Skeletal muscle satellite cell (primary cell): ENCODE data around the gene PTN. TPM values are rescaled to one million over a fixed set of nuclear protein-coding genes. Genes with fewer than 3 reads are reported as not detected.

Experiments used
- H3K27me3 ChIP-seq: 2 replicates; pipeline ENCODE4 v1.7.0; 2013; ENCODE audit warnings: low read length; ENCODE audit not compliant: control insufficient read depth, insufficient read depth
- H3K36me3 ChIP-seq: 2 replicates; pipeline ENCODE4 v1.7.0; 2013; ENCODE audit warnings: mild to moderate bottlenecking, control low read depth, low read length; ENCODE audit not compliant: insufficient read depth
- H3K4me1 ChIP-seq: 2 replicates; pipeline ENCODE4 v1.7.0; 2013; ENCODE audit warnings: low read length; ENCODE audit not compliant: control insufficient read depth, insufficient read depth
- H3K4me2 ChIP-seq: 2 replicates; pipeline ENCODE4 v1.7.0; 2013; ENCODE audit warnings: mild to moderate bottlenecking, low read length
- H3K4me3 ChIP-seq: 2 replicates; pipeline ENCODE4 v1.7.0; 2013; ENCODE audit warnings: low read length
- H3K9ac ChIP-seq: 2 replicates; pipeline ENCODE4 v1.7.0; 2013; ENCODE audit warnings: mild to moderate bottlenecking, low read depth, low read length, moderate library complexity
- H3K9me3 ChIP-seq: replicated peaks from 2 replicates; pipeline ENCODE4 v1.7.0; 2013; ENCODE audit warnings: mild to moderate bottlenecking, control low read depth, low read length
- total RNA-seq: library from RNA; depleted of rRNA; stranded (reverse); fragments of >200 nt; gene quantifications from 2 replicates; pipeline ENCODE4 v1.2.3, GENCODE V29; 2012; rRNA removed

Gene PTN, protein sequence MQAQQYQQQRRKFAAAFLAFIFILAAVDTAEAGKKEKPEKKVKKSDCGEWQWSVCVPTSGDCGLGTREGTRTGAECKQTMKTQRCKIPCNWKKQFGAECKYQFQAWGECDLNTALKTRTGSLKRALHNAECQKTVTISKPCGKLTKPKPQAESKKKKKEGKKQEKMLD
- total RNA-seq: 0.25 and 0.44 TPM in 2 replicates

DNA sequence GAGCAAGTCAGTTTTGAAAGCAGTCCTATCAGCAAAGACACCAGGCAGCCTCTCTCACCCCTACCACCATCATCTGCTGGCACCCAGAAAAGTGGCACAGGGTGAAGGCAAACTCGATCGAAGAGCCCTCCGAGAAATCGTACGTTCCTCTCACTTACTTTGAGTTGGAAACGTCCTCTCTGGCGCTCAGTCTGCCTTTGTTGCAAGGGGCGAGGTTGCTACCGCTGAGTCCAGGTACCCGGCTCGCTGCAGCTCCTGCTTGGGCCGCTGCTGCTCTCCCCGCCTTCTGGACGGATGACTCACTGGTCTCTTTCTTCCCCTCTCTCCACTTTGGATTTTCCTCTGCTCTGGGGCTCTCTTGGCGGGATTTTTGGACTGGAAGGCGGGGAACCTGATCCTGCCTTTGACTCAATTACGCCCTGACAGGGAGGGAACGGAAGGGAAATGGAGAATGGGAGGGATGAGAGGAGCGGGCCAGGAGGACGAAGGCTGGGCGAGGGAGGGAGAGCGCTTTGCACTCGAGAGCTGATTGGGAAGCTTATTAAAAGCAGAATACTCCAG, at the start of gene PTN:
Gene PTN (minus strand): TSS at position 453 of the 561 bp plus-strand sequence. CDS start 88,760 bp downstream, outside the sequence.
- peak within 1 kb of the TSS; percentile 70 for H3K4me3 ChIP-seq

DNA sequence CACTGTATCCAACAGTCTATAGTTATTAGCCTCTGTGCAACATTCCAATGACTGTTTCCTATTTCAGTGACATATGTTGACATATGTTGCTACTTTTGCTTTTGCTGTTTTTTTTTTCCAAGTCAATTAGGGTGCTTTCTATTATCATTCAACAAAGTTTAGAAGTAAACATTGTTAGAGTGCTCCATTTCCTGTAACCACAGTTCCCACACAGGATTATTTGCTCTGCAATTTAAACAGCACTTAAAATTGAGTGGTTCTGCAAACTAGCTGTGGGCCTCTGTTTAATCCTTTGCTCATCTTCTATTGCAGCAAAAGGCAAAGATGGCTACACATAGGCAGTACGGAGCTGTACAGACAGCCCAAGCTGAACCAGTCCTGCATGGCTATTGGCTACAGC, 46.5 kb upstream of the PTN start:
- no peaks in the 10 kb centered on the region for H3K9me3 ChIP-seq
- H3K4me3 ChIP-seq: no peak overlapping the region
- no peaks in the 10 kb centered on the region for H3K27me3 ChIP-seq
- no peaks in the 10 kb centered on the region for H3K4me1 ChIP-seq
- H3K4me2 ChIP-seq: no peak overlapping the region
- H3K36me3 ChIP-seq: peaks cover 28% of the 10 kb centered on the region
- no peak overlapping the region for H3K9ac ChIP-seq

More for the DNA sequence above, at the start of gene PTN:
- H3K4me2 ChIP-seq: peak within 1 kb of the TSS; percentile 89
- H3K9ac ChIP-seq: peak within 1 kb of the TSS; percentile 36
- H3K4me1 ChIP-seq: peaks cover 4% of the 10 kb centered on the region
- H3K9me3 ChIP-seq: no peaks in the 10 kb centered on the region
- no peaks in the 10 kb centered on the region for H3K27me3 ChIP-seq
- no peaks in the 10 kb centered on the region for H3K36me3 ChIP-seq

DNA sequence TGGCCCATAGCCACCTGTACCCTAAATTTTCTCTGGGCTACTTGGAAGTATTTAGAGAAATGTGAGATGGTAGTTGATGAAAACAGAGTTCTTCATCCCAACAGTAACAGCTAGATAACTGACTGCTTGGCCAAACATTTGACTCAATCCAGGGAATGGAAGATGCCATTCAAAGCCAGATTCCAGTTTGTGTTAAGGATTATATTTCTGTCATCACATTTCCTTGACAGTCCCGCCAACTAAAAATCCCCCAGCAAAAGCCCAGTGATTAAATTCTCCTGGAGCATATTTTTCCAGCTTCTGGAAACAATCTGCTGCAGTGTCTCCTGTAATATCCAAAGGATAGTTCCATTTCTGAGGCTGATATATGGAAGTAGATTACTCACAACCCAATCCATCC, 45.4 kb upstream of the PTN start:
- Histone ChIP-seq H3K27me3 (no peaks in the 10 kb centered on the region), H3K4me1 (no peaks in the 10 kb centered on the region), H3K4me2 (no peak overlapping the region), H3K36me3 (peaks cover 22% of the 10 kb centered on the region), H3K9ac (no peak overlapping the region), H3K9me3 (no peaks in the 10 kb centered on the region), H3K4me3 (no peak overlapping the region)

DNA sequence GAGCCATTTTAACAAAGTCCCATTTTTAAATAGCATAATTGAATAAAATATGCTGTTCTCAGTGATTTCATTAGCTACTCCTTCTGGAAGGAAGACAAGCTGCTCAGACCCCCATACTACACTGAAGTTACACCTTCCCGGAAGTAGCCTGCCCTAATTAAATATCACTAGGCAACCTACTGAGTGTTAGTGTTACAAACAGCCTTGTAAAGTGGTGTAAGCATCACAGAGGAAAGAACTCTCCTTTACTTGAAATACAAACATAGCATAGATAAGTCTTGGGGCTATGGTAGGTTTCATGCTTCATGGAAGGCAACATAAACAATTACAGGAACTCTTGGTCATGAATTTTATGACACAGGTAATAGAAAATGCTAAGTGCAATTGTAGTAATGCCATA, 43.4 kb upstream of the PTN start:
- H3K4me1 ChIP-seq: no peaks in the 10 kb centered on the region
- H3K9ac ChIP-seq: no peak overlapping the region
- no peak overlapping the region for H3K4me3 ChIP-seq
- H3K4me2 ChIP-seq: no peak overlapping the region
- H3K27me3 ChIP-seq: no peaks in the 10 kb centered on the region
- H3K9me3 ChIP-seq: no peaks in the 10 kb centered on the region
- peaks cover 19% of the 10 kb centered on the region for H3K36me3 ChIP-seq

DNA sequence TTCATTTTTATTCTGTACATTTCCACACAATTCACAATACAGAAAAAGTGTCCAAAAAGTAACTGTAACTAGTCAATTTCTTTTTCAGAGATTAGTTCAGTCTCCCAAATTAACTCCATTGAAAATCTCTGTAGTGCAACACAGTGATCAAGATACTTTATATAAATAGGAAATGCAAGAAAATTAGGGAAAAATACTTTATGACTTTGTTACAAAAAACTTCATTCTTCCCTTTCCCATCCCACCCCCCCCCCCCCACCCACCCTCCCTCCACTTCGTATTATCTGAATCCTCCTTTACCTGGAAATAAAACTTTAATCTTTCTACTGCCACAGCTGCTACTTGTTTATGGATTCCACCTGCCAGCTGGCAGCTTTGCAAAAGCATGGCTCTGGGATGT, 37.5 kb upstream of the PTN start:
- H3K36me3 ChIP-seq: no peaks in the 10 kb centered on the region
- H3K9me3 ChIP-seq: no peaks in the 10 kb centered on the region
- H3K4me2 ChIP-seq: no peak overlapping the region
- no peak overlapping the region for H3K9ac ChIP-seq
- H3K27me3 ChIP-seq: no peaks in the 10 kb centered on the region
- H3K4me1 ChIP-seq: no peaks in the 10 kb centered on the region
- no peak overlapping the region for H3K4me3 ChIP-seq

DNA sequence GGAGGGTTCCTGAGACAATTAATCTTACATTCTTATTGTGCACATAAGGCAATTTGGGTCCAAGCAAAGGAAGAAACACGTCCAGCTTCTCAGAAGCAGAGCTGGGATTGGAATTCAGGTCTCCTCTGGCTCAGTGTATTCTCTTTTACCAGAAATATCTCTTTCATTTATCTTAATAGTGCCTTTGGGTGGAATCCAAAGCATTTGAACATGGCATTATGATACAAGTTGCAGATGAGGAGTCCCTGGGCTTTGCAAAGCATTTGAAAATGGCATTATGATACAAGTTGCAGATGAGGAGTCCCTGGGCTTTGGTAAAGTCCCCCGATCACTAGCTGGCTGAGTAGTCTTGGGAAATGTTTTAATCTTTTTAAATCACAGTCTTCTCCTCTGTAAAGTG, 30.0 kb upstream of the PTN start:
- H3K4me2 ChIP-seq: no peak overlapping the region
- no peaks in the 10 kb centered on the region for H3K36me3 ChIP-seq
- H3K9ac ChIP-seq: no peak overlapping the region
- no peaks in the 10 kb centered on the region for H3K4me1 ChIP-seq
- H3K4me3 ChIP-seq: no peak overlapping the region
- H3K27me3 ChIP-seq: no peaks in the 10 kb centered on the region
- H3K9me3 ChIP-seq: no peaks in the 10 kb centered on the region

DNA sequence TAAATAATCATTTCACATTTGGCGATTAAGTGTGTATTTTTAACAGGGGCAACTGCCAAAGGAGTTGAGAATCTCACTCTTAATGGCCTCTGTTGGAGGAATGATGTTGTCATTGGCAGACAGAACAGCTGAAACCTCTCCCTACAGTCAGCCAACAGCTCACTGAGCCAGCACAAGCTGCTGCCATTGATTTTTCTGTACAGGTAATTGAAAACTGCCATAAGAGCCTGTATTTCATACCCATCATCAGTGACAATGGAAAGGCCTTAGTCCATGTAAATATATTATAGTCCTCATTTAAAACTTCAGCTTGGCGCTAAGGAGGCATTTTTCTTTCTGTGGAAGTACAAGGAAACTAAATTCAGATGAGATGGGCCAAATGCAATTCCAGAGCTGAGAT, 28.1 kb upstream of the PTN start:
- no peaks in the 10 kb centered on the region for H3K4me1 ChIP-seq
- no peaks in the 10 kb centered on the region for H3K9me3 ChIP-seq
- no peaks in the 10 kb centered on the region for H3K36me3 ChIP-seq
- H3K9ac ChIP-seq: no peak overlapping the region
- no peak overlapping the region for H3K4me2 ChIP-seq
- H3K27me3 ChIP-seq: no peaks in the 10 kb centered on the region
- no peak overlapping the region for H3K4me3 ChIP-seq

DNA sequence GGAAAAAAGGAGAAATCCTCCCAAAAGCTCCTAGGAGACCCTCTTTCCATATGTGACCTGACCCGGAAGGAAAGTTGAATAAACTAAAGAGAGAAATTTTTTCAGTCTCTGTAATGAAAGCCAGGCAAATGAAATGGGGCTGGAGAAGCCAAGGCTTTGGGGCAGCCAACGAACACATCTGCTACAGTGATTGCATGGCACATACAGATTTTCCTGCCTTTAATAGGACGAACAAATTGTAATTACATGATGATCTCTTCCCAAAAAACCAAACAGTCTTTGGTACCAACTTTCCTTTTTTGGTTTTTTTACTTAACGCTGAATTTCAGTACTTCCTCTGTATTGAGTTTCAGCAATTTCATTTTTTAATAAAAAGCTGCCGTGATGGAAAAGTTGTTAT, 23.5 kb upstream of the PTN start:
- Histone ChIP-seq H3K4me3 (no peak overlapping the region), H3K27me3 (no peaks in the 10 kb centered on the region), H3K4me1 (no peaks in the 10 kb centered on the region), H3K9ac (no peak overlapping the region), H3K4me2 (no peak overlapping the region), H3K36me3 (no peaks in the 10 kb centered on the region), H3K9me3 (no peaks in the 10 kb centered on the region)

DNA sequence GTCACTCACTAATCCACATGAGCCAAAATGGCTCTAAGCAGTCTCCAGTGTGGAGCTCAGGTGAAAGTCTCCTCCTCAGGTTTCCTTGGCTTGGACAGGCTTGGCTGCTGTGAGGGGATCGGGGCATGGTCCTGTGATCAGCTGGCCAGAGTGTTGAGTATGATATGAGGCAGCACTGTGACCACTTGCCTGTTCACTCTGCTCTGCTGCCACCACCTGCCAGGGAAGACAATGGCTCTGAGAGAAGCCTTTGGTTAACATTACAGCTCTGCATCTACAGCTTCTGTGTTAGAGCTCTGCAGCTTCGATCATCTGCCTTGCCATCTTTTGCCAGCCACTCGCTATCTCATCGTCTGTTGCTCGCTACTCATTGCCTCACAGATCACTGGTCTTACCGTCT, 20.1 kb upstream of the PTN start:
- Histone ChIP-seq H3K4me1 (no peaks in the 10 kb centered on the region), H3K4me2 (no peak overlapping the region)

DNA sequence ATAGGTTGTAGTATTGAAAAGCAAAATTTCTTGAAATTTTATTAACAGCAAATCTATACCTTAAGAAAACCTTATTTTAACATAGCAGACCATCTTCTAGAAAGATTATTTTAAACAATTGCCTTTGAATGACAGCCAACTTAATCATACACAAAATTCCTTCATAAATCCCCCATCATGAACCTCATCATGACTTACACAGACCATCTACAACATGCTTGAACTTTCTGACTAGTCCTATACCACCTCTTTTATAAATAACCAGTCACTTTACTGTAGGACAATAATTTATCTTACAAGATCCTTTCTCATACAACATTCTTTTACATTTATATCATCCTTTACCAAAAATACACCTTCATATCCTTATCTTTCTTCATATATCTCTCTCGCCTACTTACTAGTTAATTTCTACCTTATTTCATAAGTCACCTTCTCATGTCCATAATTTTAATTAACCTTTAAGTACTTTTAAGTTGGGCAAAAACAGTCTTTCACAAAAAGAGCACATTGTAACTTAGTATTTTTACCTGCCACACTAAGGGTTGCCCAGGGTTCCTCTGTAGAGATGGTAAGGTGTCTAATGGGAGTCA, 16.6 kb upstream of the PTN start:
- Histone ChIP-seq H3K4me3 (no peak overlapping the region), H3K9me3 (peaks cover 15% of the 10 kb centered on the region), H3K9ac (no peak overlapping the region), H3K4me1 (no peaks in the 10 kb centered on the region), H3K27me3 (no peaks in the 10 kb centered on the region), H3K36me3 (no peaks in the 10 kb centered on the region), H3K4me2 (no peak overlapping the region)

More for the DNA sequence above, 20.1 kb upstream of the PTN start:
- Histone ChIP-seq H3K36me3 (no peaks in the 10 kb centered on the region), H3K27me3 (no peaks in the 10 kb centered on the region), H3K9me3 (peaks cover 15% of the 10 kb centered on the region), H3K4me3 (no peak overlapping the region), H3K9ac (no peak overlapping the region)

DNA sequence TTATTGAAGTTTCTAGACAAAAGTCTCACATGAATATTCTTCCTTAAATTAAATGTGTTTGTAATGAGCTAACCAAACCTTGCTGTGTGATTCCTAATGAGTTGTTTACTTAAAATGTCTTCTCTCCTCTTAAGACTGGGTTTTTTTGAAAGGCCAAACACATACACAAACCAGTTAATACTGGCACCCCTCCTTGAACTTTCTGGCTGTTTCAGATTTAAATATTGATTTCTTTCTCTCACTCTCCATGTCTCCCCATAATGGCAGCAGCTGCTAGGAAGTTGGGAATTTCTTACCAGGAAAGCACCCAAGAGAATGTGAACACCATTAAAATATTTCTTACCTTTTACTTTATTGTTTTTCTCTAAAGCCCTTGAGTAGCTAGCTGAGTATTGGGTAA, 11.4 kb upstream of the PTN start:
- no peaks in the 10 kb centered on the region for H3K4me1 ChIP-seq
- H3K9me3 ChIP-seq: peaks cover 5% of the 10 kb centered on the region
- H3K9ac ChIP-seq: no peak overlapping the region
- no peak overlapping the region for H3K4me2 ChIP-seq
- H3K4me3 ChIP-seq: no peak overlapping the region
- no peaks in the 10 kb centered on the region for H3K36me3 ChIP-seq
- H3K27me3 ChIP-seq: no peaks in the 10 kb centered on the region

DNA sequence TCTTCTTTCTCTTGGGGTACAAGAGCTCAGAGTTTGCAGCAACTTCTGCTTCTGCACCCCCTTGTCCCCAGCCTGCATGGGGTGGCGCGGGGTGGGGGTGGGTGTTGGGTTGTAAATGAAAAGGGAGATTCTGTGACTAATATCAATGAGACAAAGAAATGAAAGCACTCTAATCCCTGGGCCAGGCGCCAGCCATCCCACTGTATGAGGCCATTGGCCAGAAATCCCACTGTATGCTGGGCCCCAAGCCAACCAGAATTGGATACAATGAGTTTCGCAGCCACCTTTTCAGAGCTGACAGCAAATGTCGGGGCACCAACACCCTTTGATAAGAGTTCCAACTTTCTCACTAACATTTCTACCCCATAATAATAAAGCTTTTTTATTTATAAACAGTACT, 10.9 kb upstream of the PTN start:
- Histone ChIP-seq H3K4me2 (no peak overlapping the region), H3K36me3 (no peaks in the 10 kb centered on the region)

More for the DNA sequence above, 10.9 kb upstream of the PTN start:
- no peaks in the 10 kb centered on the region for H3K27me3 ChIP-seq
- H3K4me3 ChIP-seq: no peak overlapping the region
- H3K4me1 ChIP-seq: no peaks in the 10 kb centered on the region
- no peak overlapping the region for H3K9ac ChIP-seq
- H3K9me3 ChIP-seq: peaks cover under 1% of the 10 kb centered on the region
